Measurements from ENCODE around the gene TNNT2.

Gene TNNT2

DNA sequence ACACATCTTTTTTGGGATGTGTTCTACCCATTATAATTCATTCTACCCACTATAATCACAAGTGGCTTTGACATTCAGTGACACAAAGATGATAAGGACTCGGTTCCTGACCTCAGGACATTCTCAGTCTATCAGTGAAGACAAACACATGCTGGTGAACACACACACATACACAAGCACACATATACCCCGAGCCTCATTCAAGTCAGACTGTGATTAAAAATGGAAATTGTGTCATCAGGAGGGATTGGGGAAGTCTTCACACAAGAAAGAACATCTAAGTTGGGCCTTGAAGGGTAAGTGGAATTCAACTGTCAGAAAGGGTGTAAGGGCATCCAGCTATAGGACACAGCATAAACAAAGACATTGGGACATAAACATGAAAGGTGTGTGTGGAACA is 24.2 kb upstream of the TNNT2 start:
- DNase-seq (ENCODE audit: insufficient read length, low spot score) (no peak), FAIRE-seq (no peak)
- TF ChIP-seq, protein P1, sequence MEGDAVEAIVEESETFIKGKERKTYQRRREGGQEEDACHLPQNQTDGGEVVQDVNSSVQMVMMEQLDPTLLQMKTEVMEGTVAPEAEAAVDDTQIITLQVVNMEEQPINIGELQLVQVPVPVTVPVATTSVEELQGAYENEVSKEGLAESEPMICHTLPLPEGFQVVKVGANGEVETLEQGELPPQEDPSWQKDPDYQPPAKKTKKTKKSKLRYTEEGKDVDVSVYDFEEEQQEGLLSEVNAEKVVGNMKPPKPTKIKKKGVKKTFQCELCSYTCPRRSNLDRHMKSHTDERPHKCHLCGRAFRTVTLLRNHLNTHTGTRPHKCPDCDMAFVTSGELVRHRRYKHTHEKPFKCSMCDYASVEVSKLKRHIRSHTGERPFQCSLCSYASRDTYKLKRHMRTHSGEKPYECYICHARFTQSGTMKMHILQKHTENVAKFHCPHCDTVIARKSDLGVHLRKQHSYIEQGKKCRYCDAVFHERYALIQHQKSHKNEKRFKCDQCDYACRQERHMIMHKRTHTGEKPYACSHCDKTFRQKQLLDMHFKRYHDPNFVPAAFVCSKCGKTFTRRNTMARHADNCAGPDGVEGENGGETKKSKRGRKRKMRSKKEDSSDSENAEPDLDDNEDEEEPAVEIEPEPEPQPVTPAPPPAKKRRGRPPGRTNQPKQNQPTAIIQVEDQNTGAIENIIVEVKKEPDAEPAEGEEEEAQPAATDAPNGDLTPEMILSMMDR (IDR thresholded peaks at IDR 0.05; ENCODE audit: insufficient read depth, missing control alignments), result no peak

DNA sequence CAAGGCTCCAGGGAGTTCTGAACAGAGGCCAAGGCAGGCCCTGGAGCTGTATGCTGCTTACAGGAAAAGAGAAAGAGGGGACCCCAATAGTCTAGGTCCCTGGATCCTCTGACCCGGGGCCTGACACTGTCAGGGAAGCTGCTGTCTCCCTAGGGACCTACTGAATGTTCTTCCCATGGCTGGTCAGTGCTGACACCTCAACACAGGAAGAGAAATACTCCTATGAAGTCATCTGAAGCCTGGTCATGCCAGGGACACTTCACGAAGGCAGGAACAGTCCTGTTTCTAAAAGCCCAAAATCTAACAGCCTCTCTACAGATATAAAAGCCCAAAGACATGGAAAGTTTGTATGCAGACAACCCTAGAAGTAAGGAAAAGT is 23.4 kb upstream of the TNNT2 start:
- no peak for FAIRE-seq
- DNase-seq (ENCODE audit: insufficient read length, low spot score), result no peak
- TF ChIP-seq, protein P1 (IDR thresholded peaks at IDR 0.05; ENCODE audit: insufficient read depth, missing control alignments), result no peak

DNA sequence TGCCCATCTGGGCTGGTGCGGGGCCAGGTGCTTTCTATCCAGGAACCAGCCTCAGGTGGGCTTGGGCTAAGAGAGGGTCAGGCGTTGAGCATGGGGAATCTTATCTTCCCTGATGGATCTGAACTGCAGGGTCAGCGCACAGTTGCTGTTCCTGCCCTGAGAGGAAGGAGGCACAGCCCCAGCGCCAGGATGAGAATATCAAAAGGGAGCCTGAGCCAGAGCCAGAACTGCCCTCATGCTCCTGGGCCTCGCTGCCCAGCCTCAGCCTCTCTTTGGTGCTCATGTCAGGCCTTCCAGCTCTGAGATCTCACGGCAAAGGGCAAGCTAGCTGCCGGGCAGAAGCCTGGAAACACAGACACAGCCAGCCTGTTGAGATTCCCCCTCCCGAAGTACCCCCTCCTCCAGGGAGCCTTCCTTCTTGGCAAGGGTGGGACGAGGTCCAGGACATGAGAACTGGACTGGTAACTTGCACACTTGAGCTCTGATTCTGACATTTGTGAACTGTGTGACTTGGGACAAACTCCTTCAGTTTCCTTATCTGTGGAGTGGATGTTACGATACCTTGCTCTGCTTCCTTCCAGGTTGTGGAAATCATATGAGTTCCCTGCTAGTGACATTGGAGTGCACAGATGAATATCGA is 22.9 kb upstream of the TNNT2 start:
- FAIRE-seq (no peak), DNase-seq (ENCODE audit: insufficient read length, low spot score) (no peak)
- TF ChIP-seq, protein P1 (IDR thresholded peaks at IDR 0.05; ENCODE audit: insufficient read depth, missing control alignments), result no peak

DNA sequence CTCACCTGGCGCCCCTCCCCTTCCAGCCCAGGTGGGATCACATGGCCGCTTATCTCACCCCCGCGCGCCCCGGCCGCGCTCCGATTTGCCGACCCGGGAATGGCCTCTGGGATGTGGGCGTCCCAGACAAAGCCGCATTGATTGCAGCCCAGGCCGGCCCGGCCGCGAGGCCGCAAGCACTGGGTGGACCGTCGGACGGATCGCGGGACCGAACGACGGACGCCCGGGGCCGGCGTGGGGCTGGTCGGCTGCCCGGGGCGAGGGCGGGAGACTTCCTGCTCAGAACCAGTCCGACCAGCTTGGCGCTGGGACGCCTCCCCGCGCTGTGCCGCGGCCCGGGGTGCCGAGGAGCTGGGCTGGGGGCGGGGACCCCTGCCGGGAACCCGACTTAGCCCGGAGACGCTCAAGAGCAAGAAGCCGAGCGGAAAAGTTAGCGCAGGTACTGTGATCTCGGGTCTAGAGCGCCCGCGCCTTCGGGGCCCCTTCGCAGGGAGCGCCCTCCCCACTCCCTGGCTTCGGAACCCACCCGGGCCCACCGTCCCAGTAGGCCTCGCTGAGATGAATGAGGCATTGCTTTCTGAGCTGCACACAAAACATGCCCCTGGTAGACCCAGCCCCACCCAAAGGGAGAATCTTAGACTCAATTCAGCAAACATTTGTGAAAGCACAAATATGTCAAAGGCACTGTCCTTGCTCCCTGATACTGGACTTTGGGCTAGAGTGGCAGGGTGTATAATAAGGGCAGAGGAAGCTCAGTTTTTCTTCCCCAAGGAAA is 22.1 kb upstream of the TNNT2 start:
- DNase-seq (ENCODE audit: insufficient read length, low spot score) (no peak), FAIRE-seq (no peak)
- TF ChIP-seq, protein P1 (IDR thresholded peaks at IDR 0.05; ENCODE audit: insufficient read depth, missing control alignments), result no peak

DNA sequence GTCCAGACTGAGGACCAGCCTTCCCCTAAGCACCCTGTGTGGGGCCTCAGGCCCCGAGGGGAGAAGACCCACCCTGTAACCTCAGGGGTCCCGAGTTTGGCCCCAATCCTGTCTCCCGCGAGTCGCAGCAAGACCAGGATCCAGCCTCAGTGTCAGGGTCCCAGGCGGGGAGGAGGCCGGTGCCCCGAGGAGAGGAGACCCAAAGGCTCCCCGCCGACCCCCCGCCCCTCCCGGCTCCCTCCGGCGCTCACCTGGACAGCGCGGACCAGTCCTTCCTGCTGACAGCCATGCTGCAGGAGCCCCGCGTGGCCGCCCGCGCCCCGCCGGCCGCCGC is 21.5 kb upstream of the TNNT2 start, which contains the start of gene LAD1:
LAD1 (minus strand) TSS at position 307 of the 334 bp plus-strand sequence; CDS start at position 289, 18 bp downstream.
- TF ChIP-seq, protein P1 (IDR thresholded peaks at IDR 0.05; ENCODE audit: insufficient read depth, missing control alignments), result no peak
- FAIRE-seq (no peak), DNase-seq (ENCODE audit: insufficient read length, low spot score) (no peak)

DNA sequence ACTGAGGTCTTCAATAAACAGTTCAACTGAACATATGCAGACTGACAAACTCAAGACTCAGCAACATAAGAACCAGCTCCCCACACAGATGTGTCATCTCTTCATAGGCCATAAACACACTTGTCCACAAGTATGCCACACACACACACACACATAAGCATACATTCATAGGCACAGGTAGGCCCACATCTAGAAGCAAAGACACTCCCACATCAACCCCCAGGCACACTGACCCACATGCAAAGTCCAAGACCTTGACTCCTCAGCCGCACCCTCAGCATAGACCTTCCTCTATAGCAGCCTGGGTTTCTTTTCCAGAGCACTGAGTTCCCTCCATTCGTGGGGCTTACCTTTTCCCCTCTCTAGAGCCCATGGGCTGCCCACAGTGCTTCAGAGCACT is 20.2 kb upstream of the TNNT2 start:
- no peak for FAIRE-seq
- TF ChIP-seq, protein P1 (IDR thresholded peaks at IDR 0.05; ENCODE audit: insufficient read depth, missing control alignments), result no peak

DNA sequence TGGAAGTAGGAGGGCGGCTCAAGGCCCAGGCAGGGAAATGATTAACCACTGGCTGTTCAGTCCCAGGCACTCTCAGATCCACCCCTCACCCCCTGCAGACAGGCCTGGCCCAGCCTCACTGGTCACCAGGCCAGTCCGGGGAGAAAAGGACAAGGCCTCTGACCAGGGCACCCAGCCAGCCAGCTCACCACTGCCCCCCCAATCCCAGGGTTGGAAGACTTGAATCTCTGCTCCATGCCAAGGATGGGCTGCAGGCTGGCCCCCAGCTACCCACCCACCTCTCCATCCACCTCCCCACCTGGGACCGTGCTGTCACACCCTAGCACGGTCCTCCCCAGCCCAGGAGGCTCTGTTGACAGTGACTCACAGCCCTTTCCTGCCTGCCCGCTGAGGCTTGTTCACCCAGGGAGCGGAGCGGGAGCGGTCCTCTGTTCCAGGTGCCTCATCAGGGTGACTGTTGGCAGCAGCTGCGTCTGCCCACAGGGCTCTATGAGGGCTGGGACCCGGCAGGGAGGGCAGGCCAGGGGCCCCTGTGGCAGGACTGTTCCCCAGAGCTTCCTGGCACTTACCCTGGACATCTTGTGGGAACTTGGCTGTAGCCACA is 19.5 kb upstream of the TNNT2 start:
- DNase-seq (ENCODE audit: insufficient read length, low spot score) (no peak), FAIRE-seq (no peak)
- TF ChIP-seq, protein P1 (IDR thresholded peaks at IDR 0.05; ENCODE audit: insufficient read depth, missing control alignments), result no peak

More for the DNA sequence above, 20.2 kb upstream of the TNNT2 start:
- no peak for DNase-seq (ENCODE audit: insufficient read length, low spot score)
